GM12878 (cell line): ENCODE measurements around the gene REXO1.

ENCODE experiments used
- CHD1 ChIP-seq: IDR thresholded peaks from 2 replicates; pipeline ENCODE4 v1.6.1; 2012; ENCODE audit warnings: low read depth, low read length, improper control_type of control experiment
- POLR2AphosphoS2 ChIP-seq: IDR thresholded peaks from 2 replicates; pipeline ENCODE4 v1.6.1; 2011; ENCODE audit warnings: low read depth, mild to moderate bottlenecking, low read length, improper control_type of control experiment, moderate library complexity

GRCh38 chr19:1851654-1852580 lies 3.6 kb upstream of the REXO1 start:
- no peak for TF ChIP-seq POLR2AphosphoS2
- TF ChIP-seq CHD1: no peak
